ENCODE results near the gene ANKK1. TPM values are rescaled to one million over a fixed set of nuclear protein-coding genes. Genes with fewer than 3 reads are reported as not detected.

Gene ANKK1
- total RNA-seq, 1 donor from 2014 or later, result 0.50 TPM

- DNase-seq (ENCODE audit: low read depth), result no peak
- TF ChIP-seq CTCF (IDR thresholded peaks at IDR 0.05; ENCODE audit: insufficient read depth, low read length, poor library complexity, severe bottlenecking), result no peak
- Histone ChIP-seq H3K4me3 (ENCODE audit: low read depth, low read length) (no peak overlapping the region), H3K27me3 (ENCODE audit: control insufficient read depth, insufficient read depth, low read length) (no peaks in the 10 kb centered on the region), H3K36me3 (ENCODE audit: control insufficient read depth, insufficient read depth, low read length) (peaks cover 7% of the 10 kb centered on the region)
Observed at GRCh38 chr11:113363996-113364641, 23.5 kb upstream of the ANKK1 start.

GRCh38 chr11:113365895-113366294, 21.7 kb upstream of the ANKK1 start:
- no peak overlapping the region for H3K4me3 ChIP-seq (ENCODE audit: low read depth, low read length)
- peaks cover 5% of the 10 kb centered on the region for H3K36me3 ChIP-seq (ENCODE audit: control insufficient read depth, insufficient read depth, low read length)
- TF ChIP-seq CTCF (IDR thresholded peaks at IDR 0.05; ENCODE audit: insufficient read depth, low read length, poor library complexity, severe bottlenecking), result no peak
- DNase-seq (ENCODE audit: low read depth), result no peak
- H3K27me3 ChIP-seq (ENCODE audit: control insufficient read depth, insufficient read depth, low read length), result no peaks in the 10 kb centered on the region

- H3K4me3 ChIP-seq (ENCODE audit: low read depth, low read length), result no peak overlapping the region
- peaks cover 5% of the 10 kb centered on the region for H3K36me3 ChIP-seq (ENCODE audit: control insufficient read depth, insufficient read depth, low read length)
- H3K27me3 ChIP-seq (ENCODE audit: control insufficient read depth, insufficient read depth, low read length), result no peaks in the 10 kb centered on the region
- no peak for DNase-seq (ENCODE audit: low read depth)
- TF ChIP-seq CTCF (IDR thresholded peaks at IDR 0.05; ENCODE audit: insufficient read depth, low read length, poor library complexity, severe bottlenecking), result no peak
Observed at GRCh38 chr11:113369411-113369810, 18.2 kb upstream of the ANKK1 start.

- no peaks in the 10 kb centered on the region for H3K27me3 ChIP-seq (ENCODE audit: control insufficient read depth, insufficient read depth, low read length)
- H3K36me3 ChIP-seq (ENCODE audit: control insufficient read depth, insufficient read depth, low read length), result peaks cover 1% of the 10 kb centered on the region
- no peak for TF ChIP-seq CTCF (IDR thresholded peaks at IDR 0.05; ENCODE audit: insufficient read depth, low read length, poor library complexity, severe bottlenecking)
- no peak overlapping the region for H3K4me3 ChIP-seq (ENCODE audit: low read depth, low read length)
- no peak for DNase-seq (ENCODE audit: low read depth)
Observed at GRCh38 chr11:113370634-113371033, 16.9 kb upstream of the ANKK1 start.

- Histone ChIP-seq H3K36me3 (ENCODE audit: control insufficient read depth, insufficient read depth, low read length) (no peaks in the 10 kb centered on the region), H3K4me3 (ENCODE audit: low read depth, low read length) (no peak overlapping the region), H3K27me3 (ENCODE audit: control insufficient read depth, insufficient read depth, low read length) (no peaks in the 10 kb centered on the region)
- DNase-seq (ENCODE audit: low read depth), result no peak
- TF ChIP-seq CTCF (IDR thresholded peaks at IDR 0.05; ENCODE audit: insufficient read depth, low read length, poor library complexity, severe bottlenecking), result peak; percentile 7
Observed at GRCh38 chr11:113372309-113372708, 15.3 kb upstream of the ANKK1 start.

GRCh38 chr11:113373306-113373705, 14.3 kb upstream of the ANKK1 start:
- no peaks in the 10 kb centered on the region for H3K36me3 ChIP-seq (ENCODE audit: control insufficient read depth, insufficient read depth, low read length)
- no peak for TF ChIP-seq CTCF (IDR thresholded peaks at IDR 0.05; ENCODE audit: insufficient read depth, low read length, poor library complexity, severe bottlenecking)
- H3K27me3 ChIP-seq (ENCODE audit: control insufficient read depth, insufficient read depth, low read length), result no peaks in the 10 kb centered on the region
- no peak for DNase-seq (ENCODE audit: low read depth)
- no peak overlapping the region for H3K4me3 ChIP-seq (ENCODE audit: low read depth, low read length)

All from kidney epithelial cell (primary cell).